ENCODE measurements around the gene COQ8A.

Gene COQ8A

DNA sequence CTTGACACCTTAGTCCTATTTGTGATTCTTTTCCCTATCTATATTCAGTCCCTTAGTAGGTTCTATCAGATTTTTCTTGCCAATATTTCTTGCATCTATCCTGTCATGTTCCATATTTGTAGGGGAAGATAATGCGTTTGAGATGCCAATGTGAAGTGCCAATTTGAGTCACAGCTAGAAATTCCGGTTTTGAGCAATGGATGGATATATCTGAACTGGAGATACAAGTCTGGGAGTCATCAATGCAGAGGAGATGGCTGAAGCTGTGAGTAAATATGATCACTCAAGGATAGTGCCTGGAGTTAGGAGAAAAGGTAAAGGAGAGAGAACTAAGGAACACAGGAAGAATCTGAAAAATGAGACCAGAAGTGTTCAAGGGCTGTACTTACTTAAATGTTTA lies 93.8 kb downstream of the COQ8A start:
- peaks cover 21 to 48% (median 41%) of the 10 kb centered on the region in 5 donors for H3K36me3 ChIP-seq (ENCODE audit: control insufficient read depth in 5 of 5, insufficient read depth in 5 of 5, low read length in 5 of 5)

DNA sequence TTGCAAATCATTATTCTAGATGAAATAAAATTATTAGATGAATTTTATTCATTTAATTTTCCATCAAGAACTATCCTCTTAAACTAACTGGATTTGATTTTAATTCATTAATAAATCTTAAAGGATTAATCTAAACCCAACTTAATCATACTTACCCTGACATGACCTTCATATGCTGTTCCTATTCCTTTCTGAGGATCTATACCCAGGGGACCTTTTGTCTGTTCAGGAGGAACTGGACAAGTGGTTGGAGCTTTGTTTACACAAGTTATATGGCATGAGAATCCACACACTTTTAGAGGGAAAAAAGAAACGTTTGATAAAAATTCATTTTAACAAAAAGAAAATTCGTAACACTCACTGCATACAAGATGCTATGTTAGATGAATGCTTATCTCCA lies 95.2 kb downstream of the COQ8A start:
- Histone ChIP-seq H3K4me3 (ENCODE audit: low read depth in 1 of 5, low read length in 5 of 5) (no peak overlapping the region), H3K4me1 (ENCODE audit: control insufficient read depth in 5 of 5, insufficient read depth in 5 of 5, low read length in 5 of 5) (peaks cover 0 to 2% (median 0%) of the 10 kb centered on the region in 5 donors), H3K36me3 (ENCODE audit: control insufficient read depth in 5 of 5, insufficient read depth in 5 of 5, low read length in 5 of 5) (peaks cover 23 to 50% (median 37%) of the 10 kb centered on the region in 5 donors), H3K9ac (ENCODE audit: low read length in 5 of 5) (no peak overlapping the region), H3K27ac (ENCODE audit: low read depth, low read length) (no peak overlapping the region), H3K27me3 (ENCODE audit: control insufficient read depth in 5 of 5, insufficient read depth in 4 of 5, low read length in 5 of 5) (no peaks in the 10 kb centered on the region), H3K9me3 (ENCODE audit: control insufficient read depth in 5 of 5, low read length in 5 of 5) (peaks cover 0 to 7% (median 0%) of the 10 kb centered on the region in 5 donors)

More for the DNA sequence above, 93.8 kb downstream of the COQ8A start:
- H3K27me3 ChIP-seq (ENCODE audit: control insufficient read depth in 5 of 5, insufficient read depth in 4 of 5, low read length in 5 of 5): no peaks in the 10 kb centered on the region
- no peak overlapping the region for H3K27ac ChIP-seq (ENCODE audit: low read depth, low read length)
- H3K9ac ChIP-seq (ENCODE audit: low read length in 5 of 5): no peak overlapping the region
- no peak overlapping the region for H3K4me3 ChIP-seq (ENCODE audit: low read depth in 1 of 5, low read length in 5 of 5)
- H3K9me3 ChIP-seq (ENCODE audit: control insufficient read depth in 5 of 5, low read length in 5 of 5): peaks cover 0 to 5% (median 0%) of the 10 kb centered on the region in 5 donors
- H3K4me1 ChIP-seq (ENCODE audit: control insufficient read depth in 5 of 5, insufficient read depth in 5 of 5, low read length in 5 of 5): peaks cover 0 to 2% (median 0%) of the 10 kb centered on the region in 5 donors

DNA sequence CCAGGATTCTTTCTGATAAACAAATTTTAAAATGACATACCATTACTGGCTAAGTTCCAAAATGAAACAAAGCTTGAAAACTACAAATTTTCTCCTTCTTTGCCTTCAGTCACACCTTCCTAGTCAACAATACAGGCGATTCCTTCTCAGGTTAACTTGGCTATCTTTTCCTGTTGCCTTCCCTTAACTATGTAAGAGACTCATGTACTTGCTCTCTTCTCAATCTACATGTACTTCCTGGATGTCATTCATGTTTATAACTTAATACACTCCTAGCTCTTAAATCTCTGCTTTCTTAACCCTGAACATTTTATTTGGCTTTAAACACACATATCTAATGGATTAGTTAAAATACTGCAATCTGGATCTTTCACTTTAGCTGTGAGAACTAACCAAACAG lies 97.0 kb downstream of the COQ8A start:
- H3K9ac ChIP-seq (ENCODE audit: low read length in 5 of 5): no peak overlapping the region
- H3K36me3 ChIP-seq (ENCODE audit: control insufficient read depth in 5 of 5, insufficient read depth in 5 of 5, low read length in 5 of 5): peaks cover 20 to 43% (median 30%) of the 10 kb centered on the region in 5 donors
- no peak overlapping the region for H3K4me3 ChIP-seq (ENCODE audit: low read depth in 1 of 5, low read length in 5 of 5)

More for the DNA sequence above, 97.0 kb downstream of the COQ8A start:
- Histone ChIP-seq H3K27me3 (ENCODE audit: control insufficient read depth in 5 of 5, insufficient read depth in 4 of 5, low read length in 5 of 5) (no peaks in the 10 kb centered on the region), H3K27ac (ENCODE audit: low read depth, low read length) (no peak overlapping the region), H3K9me3 (ENCODE audit: control insufficient read depth in 5 of 5, low read length in 5 of 5) (peaks cover 0 to 7% (median 0%) of the 10 kb centered on the region in 5 donors), H3K4me1 (ENCODE audit: control insufficient read depth in 5 of 5, insufficient read depth in 5 of 5, low read length in 5 of 5) (peaks cover 0 to 2% (median 0%) of the 10 kb centered on the region in 5 donors)

Data from subcutaneous abdominal adipose tissue (tissue), 5 donors.